ENCODE results near the gene NEK11.

The NEK11 gene

GRCh38 chr3:131277836-131278497 is 251.3 kb downstream of the NEK11 start:
- H3K4me3 ChIP-seq (ENCODE audit: low read length) = no peak overlapping the region
- H3K9me3 ChIP-seq (ENCODE audit: insufficient read depth, low read depth, low read length) = no peaks in the 10 kb centered on the region
- H3K27ac ChIP-seq (ENCODE audit: low read length) = no peak overlapping the region
- no peaks in the 10 kb centered on the region for H3K27me3 ChIP-seq (ENCODE audit: insufficient read depth, low read length)
- H3K4me1 ChIP-seq (ENCODE audit: insufficient read depth, low read length) = no peaks in the 10 kb centered on the region
- no peak overlapping the region for H3K9ac ChIP-seq (ENCODE audit: low read depth, low read length)
- no peaks in the 10 kb centered on the region for H3K36me3 ChIP-seq (ENCODE audit: insufficient read depth, low read depth, low read length)

GRCh38 chr3:131279577-131279976 is 252.9 kb downstream of the NEK11 start:
- Histone ChIP-seq H3K9me3 (ENCODE audit: insufficient read depth, low read depth, low read length) (no peaks in the 10 kb centered on the region), H3K36me3 (ENCODE audit: insufficient read depth, low read depth, low read length) (no peaks in the 10 kb centered on the region), H3K9ac (ENCODE audit: low read depth, low read length) (no peak overlapping the region), H3K4me1 (ENCODE audit: insufficient read depth, low read length) (peaks cover 3% of the 10 kb centered on the region; the same call in 1 of the 2 replicates), H3K27me3 (ENCODE audit: insufficient read depth, low read length) (no peaks in the 10 kb centered on the region), H3K4me3 (ENCODE audit: low read length) (no peak overlapping the region), H3K27ac (ENCODE audit: low read length) (no peak overlapping the region)

- Histone ChIP-seq H3K27ac (ENCODE audit: low read length) (no peak overlapping the region), H3K36me3 (ENCODE audit: insufficient read depth, low read depth, low read length) (no peaks in the 10 kb centered on the region), H3K4me3 (ENCODE audit: low read length) (no peak overlapping the region), H3K27me3 (ENCODE audit: insufficient read depth, low read length) (no peaks in the 10 kb centered on the region), H3K9me3 (ENCODE audit: insufficient read depth, low read depth, low read length) (no peaks in the 10 kb centered on the region), H3K9ac (ENCODE audit: low read depth, low read length) (no peak overlapping the region), H3K4me1 (ENCODE audit: insufficient read depth, low read length) (peaks cover 3% of the 10 kb centered on the region; the same call in 1 of the 2 replicates)
These were observed 255.7 kb downstream of the NEK11 start for GRCh38 chr3:131282379-131282778.

GRCh38 chr3:131282967-131283366 is 256.3 kb downstream of the NEK11 start:
- Histone ChIP-seq H3K27me3 (ENCODE audit: insufficient read depth, low read length) (no peaks in the 10 kb centered on the region), H3K27ac (ENCODE audit: low read length) (no peak overlapping the region), H3K9me3 (ENCODE audit: insufficient read depth, low read depth, low read length) (no peaks in the 10 kb centered on the region), H3K9ac (ENCODE audit: low read depth, low read length) (no peak overlapping the region), H3K4me3 (ENCODE audit: low read length) (no peak overlapping the region), H3K36me3 (ENCODE audit: insufficient read depth, low read depth, low read length) (no peaks in the 10 kb centered on the region), H3K4me1 (ENCODE audit: insufficient read depth, low read length) (peaks cover 3% of the 10 kb centered on the region; the same call in 1 of the 2 replicates)

GRCh38 chr3:131283862-131284261 is 257.2 kb downstream of the NEK11 start:
- Histone ChIP-seq H3K27ac (ENCODE audit: low read length) (no peak overlapping the region), H3K9ac (ENCODE audit: low read depth, low read length) (no peak overlapping the region), H3K36me3 (ENCODE audit: insufficient read depth, low read depth, low read length) (no peaks in the 10 kb centered on the region), H3K4me3 (ENCODE audit: low read length) (no peak overlapping the region), H3K4me1 (ENCODE audit: insufficient read depth, low read length) (peaks cover 3% of the 10 kb centered on the region; the same call in 1 of the 2 replicates), H3K9me3 (ENCODE audit: insufficient read depth, low read depth, low read length) (no peaks in the 10 kb centered on the region), H3K27me3 (ENCODE audit: insufficient read depth, low read length) (no peaks in the 10 kb centered on the region)

GRCh38 chr3:131284302-131284701 is 257.6 kb downstream of the NEK11 start:
- Histone ChIP-seq H3K27me3 (ENCODE audit: insufficient read depth, low read length) (no peaks in the 10 kb centered on the region), H3K4me1 (ENCODE audit: insufficient read depth, low read length) (peaks cover 3% of the 10 kb centered on the region; the same call in 1 of the 2 replicates), H3K27ac (ENCODE audit: low read length) (no peak overlapping the region), H3K4me3 (ENCODE audit: low read length) (no peak overlapping the region), H3K9ac (ENCODE audit: low read depth, low read length) (no peak overlapping the region), H3K36me3 (ENCODE audit: insufficient read depth, low read depth, low read length) (no peaks in the 10 kb centered on the region), H3K9me3 (ENCODE audit: insufficient read depth, low read depth, low read length) (no peaks in the 10 kb centered on the region)

- no peaks in the 10 kb centered on the region for H3K36me3 ChIP-seq (ENCODE audit: insufficient read depth, low read depth, low read length)
- H3K9me3 ChIP-seq (ENCODE audit: insufficient read depth, low read depth, low read length) = no peaks in the 10 kb centered on the region
- H3K9ac ChIP-seq (ENCODE audit: low read depth, low read length) = no peak overlapping the region
- H3K27me3 ChIP-seq (ENCODE audit: insufficient read depth, low read length) = no peaks in the 10 kb centered on the region
- H3K27ac ChIP-seq (ENCODE audit: low read length) = no peak overlapping the region
- H3K4me3 ChIP-seq (ENCODE audit: low read length) = no peak overlapping the region
- peaks cover 3% of the 10 kb centered on the region; the same call in 1 of the 2 replicates for H3K4me1 ChIP-seq (ENCODE audit: insufficient read depth, low read length)
These were observed 258.8 kb downstream of the NEK11 start for GRCh38 chr3:131285456-131285855.

- Histone ChIP-seq H3K27me3 (ENCODE audit: insufficient read depth, low read length) (no peaks in the 10 kb centered on the region), H3K4me3 (ENCODE audit: low read length) (no peak overlapping the region), H3K27ac (ENCODE audit: low read length) (no peak overlapping the region), H3K4me1 (ENCODE audit: insufficient read depth, low read length) (no peaks in the 10 kb centered on the region), H3K9me3 (ENCODE audit: insufficient read depth, low read depth, low read length) (no peaks in the 10 kb centered on the region), H3K9ac (ENCODE audit: low read depth, low read length) (no peak overlapping the region), H3K36me3 (ENCODE audit: insufficient read depth, low read depth, low read length) (no peaks in the 10 kb centered on the region)
These were observed 273.2 kb downstream of the NEK11 start for GRCh38 chr3:131299836-131300235.

GRCh38 chr3:131303848-131304247 is 277.2 kb downstream of the NEK11 start:
- Histone ChIP-seq H3K4me1 (ENCODE audit: insufficient read depth, low read length) (no peaks in the 10 kb centered on the region), H3K27me3 (ENCODE audit: insufficient read depth, low read length) (no peaks in the 10 kb centered on the region), H3K27ac (ENCODE audit: low read length) (no peak overlapping the region), H3K9ac (ENCODE audit: low read depth, low read length) (no peak overlapping the region), H3K9me3 (ENCODE audit: insufficient read depth, low read depth, low read length) (no peaks in the 10 kb centered on the region), H3K36me3 (ENCODE audit: insufficient read depth, low read depth, low read length) (no peaks in the 10 kb centered on the region), H3K4me3 (ENCODE audit: low read length) (no peak overlapping the region)

GRCh38 chr3:131304890-131305289 is 278.2 kb downstream of the NEK11 start:
- no peak overlapping the region for H3K27ac ChIP-seq (ENCODE audit: low read length)
- no peaks in the 10 kb centered on the region for H3K4me1 ChIP-seq (ENCODE audit: insufficient read depth, low read length)
- no peaks in the 10 kb centered on the region for H3K9me3 ChIP-seq (ENCODE audit: insufficient read depth, low read depth, low read length)
- H3K27me3 ChIP-seq (ENCODE audit: insufficient read depth, low read length) = no peaks in the 10 kb centered on the region
- H3K9ac ChIP-seq (ENCODE audit: low read depth, low read length) = no peak overlapping the region
- no peaks in the 10 kb centered on the region for H3K36me3 ChIP-seq (ENCODE audit: insufficient read depth, low read depth, low read length)
- H3K4me3 ChIP-seq (ENCODE audit: low read length) = no peak overlapping the region

GRCh38 chr3:131306242-131306641 is 279.6 kb downstream of the NEK11 start:
- Histone ChIP-seq H3K4me1 (ENCODE audit: insufficient read depth, low read length) (no peaks in the 10 kb centered on the region), H3K4me3 (ENCODE audit: low read length) (no peak overlapping the region), H3K27me3 (ENCODE audit: insufficient read depth, low read length) (no peaks in the 10 kb centered on the region), H3K36me3 (ENCODE audit: insufficient read depth, low read depth, low read length) (no peaks in the 10 kb centered on the region), H3K9ac (ENCODE audit: low read depth, low read length) (no peak overlapping the region), H3K27ac (ENCODE audit: low read length) (no peak overlapping the region), H3K9me3 (ENCODE audit: insufficient read depth, low read depth, low read length) (no peaks in the 10 kb centered on the region)

- Histone ChIP-seq H3K9me3 (ENCODE audit: insufficient read depth, low read depth, low read length) (no peaks in the 10 kb centered on the region), H3K4me1 (ENCODE audit: insufficient read depth, low read length) (no peaks in the 10 kb centered on the region), H3K4me3 (ENCODE audit: low read length) (no peak overlapping the region), H3K9ac (ENCODE audit: low read depth, low read length) (no peak overlapping the region), H3K27me3 (ENCODE audit: insufficient read depth, low read length) (no peaks in the 10 kb centered on the region), H3K27ac (ENCODE audit: low read length) (no peak overlapping the region), H3K36me3 (ENCODE audit: insufficient read depth, low read depth, low read length) (no peaks in the 10 kb centered on the region)
These were observed 287.6 kb downstream of the NEK11 start for GRCh38 chr3:131314318-131314717.

Measured in iPS-20b (cell line).